Activated naive CD4-positive, alpha-beta T cell treated with anti-CD3 and anti-CD28 coated beads, Interleukin-2, amount 50 U/mL, for 24 hours (primary cell): ENCODE measurements around the gene ARL6IP1.
"Not testable (repeated sequence)": the region's sequence is repeated elsewhere in the genome, so short reads cannot be mapped to it uniquely, and the experiment has no call there.

Source experiments
- H3K27ac Mint-ChIP-seq: one replicate; pipeline ENCODE4 v1.8.0; 2021; ENCODE audit warnings: mild to moderate bottlenecking, mixed read lengths
- H3K27me3 Mint-ChIP-seq: one replicate; pipeline ENCODE4 v1.8.0; 2021; ENCODE audit warnings: mixed read lengths
- H3K36me3 Mint-ChIP-seq: one replicate; pipeline ENCODE4 v1.8.0; 2021; ENCODE audit warnings: mixed read lengths
- H3K4me1 Mint-ChIP-seq: one replicate; pipeline ENCODE4 v1.8.0; 2021; ENCODE audit warnings: mixed read lengths
- H3K4me3 Mint-ChIP-seq: one replicate; pipeline ENCODE4 v1.8.0; 2021; ENCODE audit warnings: mild to moderate bottlenecking, mixed read lengths
- H3K9me3 Mint-ChIP-seq: one replicate; pipeline ENCODE4 v1.8.0; 2021; ENCODE audit warnings: mixed read lengths

Gene ARL6IP1

GRCh38 chr16:18783430-18784341 lies 17.7 kb downstream of the ARL6IP1 start:
- Mint-ChIP-seq H3K27me3 (no peaks in the 10 kb centered on the region), H3K27ac (peak overlapping the region; percentile 53), H3K4me3 (no peak overlapping the region), H3K4me1 (peaks cover 48% of the 10 kb centered on the region), H3K9me3 (no peaks in the 10 kb centered on the region), H3K36me3 (peaks cover 40% of the 10 kb centered on the region)

- no peaks in the 10 kb centered on the region for H3K9me3 Mint-ChIP-seq
- H3K27ac Mint-ChIP-seq, result peak overlapping the region; percentile 53
- H3K36me3 Mint-ChIP-seq, result peaks cover 31% of the 10 kb centered on the region
- no peak overlapping the region for H3K4me3 Mint-ChIP-seq
- H3K4me1 Mint-ChIP-seq, result peaks cover 39% of the 10 kb centered on the region
- H3K27me3 Mint-ChIP-seq, result no peaks in the 10 kb centered on the region
These were observed 18.5 kb downstream of the ARL6IP1 start for GRCh38 chr16:18782697-18783429.

- Mint-ChIP-seq H3K4me1 (peaks cover 25% of the 10 kb centered on the region), H3K36me3 (peaks cover 22% of the 10 kb centered on the region)
- H3K9me3 Mint-ChIP-seq, H3K4me3 Mint-ChIP-seq, H3K27me3 Mint-ChIP-seq, H3K27ac Mint-ChIP-seq: not testable (repeated sequence)
These were observed 20.1 kb downstream of the ARL6IP1 start for GRCh38 chr16:18781232-18781631.

GRCh38 chr16:18780460-18781026 lies 20.8 kb downstream of the ARL6IP1 start:
- not testable (repeated sequence) for H3K27ac Mint-ChIP-seq
- peaks cover 18% of the 10 kb centered on the region for H3K36me3 Mint-ChIP-seq

GRCh38 chr16:18777664-18778063 lies 23.7 kb downstream of the ARL6IP1 start:
- not testable (repeated sequence) for H3K4me3 Mint-ChIP-seq, H3K36me3 Mint-ChIP-seq, H3K9me3 Mint-ChIP-seq, H3K27ac Mint-ChIP-seq, H3K27me3 Mint-ChIP-seq, H3K4me1 Mint-ChIP-seq

More at GRCh38 chr16:18780460-18781026, 20.8 kb downstream of the ARL6IP1 start:
- H3K9me3 Mint-ChIP-seq, H3K27me3 Mint-ChIP-seq, H3K4me3 Mint-ChIP-seq: not testable (repeated sequence)
- peaks cover 18% of the 10 kb centered on the region for H3K4me1 Mint-ChIP-seq

GRCh38 chr16:18776334-18776733 lies 25.0 kb downstream of the ARL6IP1 start:
- H3K4me3 Mint-ChIP-seq, H3K36me3 Mint-ChIP-seq, H3K9me3 Mint-ChIP-seq, H3K27ac Mint-ChIP-seq, H3K27me3 Mint-ChIP-seq, H3K4me1 Mint-ChIP-seq: not testable (repeated sequence)

GRCh38 chr16:18774651-18775050 lies 26.7 kb downstream of the ARL6IP1 start:
- H3K27ac Mint-ChIP-seq, H3K9me3 Mint-ChIP-seq, H3K36me3 Mint-ChIP-seq, H3K27me3 Mint-ChIP-seq, H3K4me3 Mint-ChIP-seq, H3K4me1 Mint-ChIP-seq: not testable (repeated sequence)

GRCh38 chr16:18772171-18772570 lies 29.2 kb downstream of the ARL6IP1 start:
- H3K36me3 Mint-ChIP-seq, H3K4me3 Mint-ChIP-seq, H3K27ac Mint-ChIP-seq, H3K9me3 Mint-ChIP-seq, H3K4me1 Mint-ChIP-seq, H3K27me3 Mint-ChIP-seq: not testable (repeated sequence)

GRCh38 chr16:18770336-18770962 lies 30.9 kb downstream of the ARL6IP1 start:
- H3K9me3 Mint-ChIP-seq, result not testable (repeated sequence)

GRCh38 chr16:18767217-18767616 lies 34.1 kb downstream of the ARL6IP1 start:
- not testable (repeated sequence) for H3K9me3 Mint-ChIP-seq, H3K36me3 Mint-ChIP-seq, H3K4me1 Mint-ChIP-seq, H3K27ac Mint-ChIP-seq, H3K4me3 Mint-ChIP-seq, H3K27me3 Mint-ChIP-seq

More at GRCh38 chr16:18770336-18770962, 30.9 kb downstream of the ARL6IP1 start:
- not testable (repeated sequence) for H3K36me3 Mint-ChIP-seq, H3K27ac Mint-ChIP-seq, H3K4me3 Mint-ChIP-seq, H3K4me1 Mint-ChIP-seq, H3K27me3 Mint-ChIP-seq

GRCh38 chr16:18762713-18763112 lies 38.6 kb downstream of the ARL6IP1 start:
- not testable (repeated sequence) for H3K4me3 Mint-ChIP-seq, H3K4me1 Mint-ChIP-seq, H3K27me3 Mint-ChIP-seq, H3K36me3 Mint-ChIP-seq, H3K27ac Mint-ChIP-seq, H3K9me3 Mint-ChIP-seq

- not testable (repeated sequence) for H3K36me3 Mint-ChIP-seq, H3K4me3 Mint-ChIP-seq, H3K27me3 Mint-ChIP-seq, H3K27ac Mint-ChIP-seq, H3K9me3 Mint-ChIP-seq
- H3K4me1 Mint-ChIP-seq, result peaks cover 16% of the 10 kb centered on the region
These were observed 41.5 kb downstream of the ARL6IP1 start for GRCh38 chr16:18759598-18760520.

GRCh38 chr16:18757960-18758660 lies 43.2 kb downstream of the ARL6IP1 start:
- H3K4me1 Mint-ChIP-seq, result peaks cover 16% of the 10 kb centered on the region
- H3K4me3 Mint-ChIP-seq, H3K27ac Mint-ChIP-seq: not testable (repeated sequence)

GRCh38 chr16:18756639-18757038 lies 44.7 kb downstream of the ARL6IP1 start:
- H3K4me3 Mint-ChIP-seq, H3K27me3 Mint-ChIP-seq, H3K36me3 Mint-ChIP-seq, H3K27ac Mint-ChIP-seq, H3K9me3 Mint-ChIP-seq: not testable (repeated sequence)
- H3K4me1 Mint-ChIP-seq, result peaks cover 16% of the 10 kb centered on the region

More at GRCh38 chr16:18757960-18758660, 43.2 kb downstream of the ARL6IP1 start:
- H3K27me3 Mint-ChIP-seq, H3K9me3 Mint-ChIP-seq, H3K36me3 Mint-ChIP-seq: not testable (repeated sequence)
